DOHH2 (cell line): Measurements from ENCODE around the gene USP8.

ENCODE experiments used
- EZH2phosphoT487 ChIP-seq: fragments of 200-600 bp; sonication (generic); IDR thresholded peaks from 2 replicates; pipeline ENCODE4 v1.6.1; 2017; ENCODE audit warnings: borderline replicate concordance, mild to moderate bottlenecking, antibody characterized with exemption, low read length, moderate library complexity, mixed read lengths
- TF ChIP-seq, protein P1 (sequence below): fragments of 200-600 bp; sonication (generic); IDR thresholded peaks from one replicate; pipeline ENCODE4 v1.5.1; 2014; ENCODE audit warnings: antibody characterized with exemption, mild to moderate bottlenecking, low read depth, low read length; ENCODE audit not compliant: poor library complexity, severe bottlenecking

- TF ChIP-seq, protein P1, sequence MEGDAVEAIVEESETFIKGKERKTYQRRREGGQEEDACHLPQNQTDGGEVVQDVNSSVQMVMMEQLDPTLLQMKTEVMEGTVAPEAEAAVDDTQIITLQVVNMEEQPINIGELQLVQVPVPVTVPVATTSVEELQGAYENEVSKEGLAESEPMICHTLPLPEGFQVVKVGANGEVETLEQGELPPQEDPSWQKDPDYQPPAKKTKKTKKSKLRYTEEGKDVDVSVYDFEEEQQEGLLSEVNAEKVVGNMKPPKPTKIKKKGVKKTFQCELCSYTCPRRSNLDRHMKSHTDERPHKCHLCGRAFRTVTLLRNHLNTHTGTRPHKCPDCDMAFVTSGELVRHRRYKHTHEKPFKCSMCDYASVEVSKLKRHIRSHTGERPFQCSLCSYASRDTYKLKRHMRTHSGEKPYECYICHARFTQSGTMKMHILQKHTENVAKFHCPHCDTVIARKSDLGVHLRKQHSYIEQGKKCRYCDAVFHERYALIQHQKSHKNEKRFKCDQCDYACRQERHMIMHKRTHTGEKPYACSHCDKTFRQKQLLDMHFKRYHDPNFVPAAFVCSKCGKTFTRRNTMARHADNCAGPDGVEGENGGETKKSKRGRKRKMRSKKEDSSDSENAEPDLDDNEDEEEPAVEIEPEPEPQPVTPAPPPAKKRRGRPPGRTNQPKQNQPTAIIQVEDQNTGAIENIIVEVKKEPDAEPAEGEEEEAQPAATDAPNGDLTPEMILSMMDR, result no peak
- no peak for TF ChIP-seq EZH2phosphoT487
Observed at GRCh38 chr15:50542887-50543210, 118.6 kb downstream of the USP8 start.
